Measurements from ENCODE around the gene LIMCH1.

GRCh38 chr4:41517121-41517520 lies 20.8 kb upstream of the LIMCH1 start:
- no peak for TF ChIP-seq CTCF (conservative IDR thresholded peaks at IDR 0.05; ENCODE audit: low read depth, low read length)
- TF ChIP-seq EZH2 (IDR thresholded peaks at IDR 0.05; ENCODE audit: low read length, unreplicated experiment): no peak

Data from PC-3 (cell line).